ENCODE results near the gene NEK1. TPM values are rescaled to one million over a fixed set of nuclear protein-coding genes. Genes with fewer than 3 reads are reported as not detected.

NEK1 gene
- total and polyA plus RNA-seq, 2 donors (not counting 1 experiment from before 2014, with no cell fraction given), result 3.3 to 21.4 TPM

DNA sequence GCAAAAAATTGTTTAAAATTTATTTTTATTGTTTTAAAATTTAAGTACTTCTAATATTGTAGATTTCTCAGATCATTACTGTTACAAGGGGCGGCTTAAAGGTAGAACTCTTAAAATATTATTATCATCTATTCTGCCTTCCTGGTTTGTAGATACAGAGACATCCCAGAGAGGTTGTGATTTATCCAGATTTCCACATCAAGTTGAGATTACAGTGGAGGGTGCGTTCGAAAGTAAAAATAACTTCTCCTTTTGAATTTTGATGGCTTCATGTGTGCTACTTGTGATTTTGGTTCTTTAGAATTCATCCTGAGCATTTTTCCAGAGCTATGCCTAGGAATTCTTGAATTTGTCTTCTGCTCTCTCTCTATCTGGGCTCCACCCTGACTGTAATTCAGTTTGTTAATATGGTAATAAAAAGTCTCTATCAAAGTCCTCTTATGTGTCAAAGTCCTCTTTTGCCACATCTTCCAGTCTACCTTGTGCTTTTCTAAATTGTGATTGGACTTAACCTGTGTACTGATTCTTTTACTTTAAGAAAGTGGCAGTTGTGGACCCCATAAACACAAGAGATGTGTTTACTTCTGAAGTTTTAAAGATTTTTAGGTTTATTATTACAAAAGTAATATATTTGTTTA lies 45.2 kb upstream of the NEK1 start:
- no peak overlapping the region for H3K27ac Mint-ChIP-seq
- CTCF ChIA-PET, result no interaction called here
- Histone ChIP-seq H3K9ac (ENCODE audit: low read length) (no peak overlapping the region), H2AFZ (ENCODE audit: insufficient read depth, low read depth, low read length, poor library complexity, severe bottlenecking) (no peak overlapping the region), H3K4me1 (ENCODE audit: control insufficient read depth in 2 of 2, insufficient read depth in 2 of 2, low read length in 2 of 2) (peaks cover 2 to 6% of the 10 kb centered on the region in 2 donors), H3K9me3 (ENCODE audit: control extremely low read depth in 1 of 3, control insufficient read depth in 2 of 3, insufficient read depth in 1 of 3, low read length in 2 of 3) (no peaks in the 10 kb centered on the region), H3K4me3 (ENCODE audit: control extremely low read depth in 1 of 5, extremely low read depth in 1 of 5, insufficient read depth in 1 of 5, low read depth in 2 of 5, low read length in 4 of 5) (no peak overlapping the region), H3K36me3 (replicated peaks in 1 of 2; ENCODE audit: control extremely low read depth in 1 of 2, control insufficient read depth in 1 of 2, extremely low read depth in 1 of 2, insufficient read depth in 2 of 2, low read length in 1 of 2) (peaks cover 0 to 1% of the 10 kb centered on the region in 2 experiments), H3K27ac (ENCODE audit: low read length in 2 of 2) (no peak overlapping the region), H3K4me2 (replicated peaks; ENCODE audit: low read depth, low read length, poor library complexity, severe bottlenecking) (no peak overlapping the region), H3K79me2 (ENCODE audit: control insufficient read depth, insufficient read depth, low read length) (peaks cover 43% of the 10 kb centered on the region), H3K27me3 (replicated peaks in 1 of 4; ENCODE audit: control extremely low read depth in 1 of 4, control insufficient read depth in 3 of 4, insufficient read depth in 4 of 4, low read length in 3 of 4) (no peaks in the 10 kb centered on the region), H4K20me1 (ENCODE audit: control insufficient read depth, insufficient read depth, low read length, poor library complexity, severe bottlenecking) (no peaks in the 10 kb centered on the region)
- H3K27me3 Mint-ChIP-seq, result no peaks in the 10 kb centered on the region
- POLR2A ChIA-PET, result no interaction called here
- DNase-seq, result no peak
- peaks cover 18% of the 10 kb centered on the region for H3K4me1 Mint-ChIP-seq
- no peak for ATAC-seq (ENCODE audit: low read depth)
- 100% methylated on average over 1 of the region's 3 CpGs for WGBS (ENCODE audit: insufficient coverage)
- no peaks in the 10 kb centered on the region for H3K9me3 Mint-ChIP-seq (ENCODE audit: insufficient read depth)
- intact Hi-C loops (cut with micrococcal nuclease), result no loop called here
- TF ChIP-seq, protein P1, sequence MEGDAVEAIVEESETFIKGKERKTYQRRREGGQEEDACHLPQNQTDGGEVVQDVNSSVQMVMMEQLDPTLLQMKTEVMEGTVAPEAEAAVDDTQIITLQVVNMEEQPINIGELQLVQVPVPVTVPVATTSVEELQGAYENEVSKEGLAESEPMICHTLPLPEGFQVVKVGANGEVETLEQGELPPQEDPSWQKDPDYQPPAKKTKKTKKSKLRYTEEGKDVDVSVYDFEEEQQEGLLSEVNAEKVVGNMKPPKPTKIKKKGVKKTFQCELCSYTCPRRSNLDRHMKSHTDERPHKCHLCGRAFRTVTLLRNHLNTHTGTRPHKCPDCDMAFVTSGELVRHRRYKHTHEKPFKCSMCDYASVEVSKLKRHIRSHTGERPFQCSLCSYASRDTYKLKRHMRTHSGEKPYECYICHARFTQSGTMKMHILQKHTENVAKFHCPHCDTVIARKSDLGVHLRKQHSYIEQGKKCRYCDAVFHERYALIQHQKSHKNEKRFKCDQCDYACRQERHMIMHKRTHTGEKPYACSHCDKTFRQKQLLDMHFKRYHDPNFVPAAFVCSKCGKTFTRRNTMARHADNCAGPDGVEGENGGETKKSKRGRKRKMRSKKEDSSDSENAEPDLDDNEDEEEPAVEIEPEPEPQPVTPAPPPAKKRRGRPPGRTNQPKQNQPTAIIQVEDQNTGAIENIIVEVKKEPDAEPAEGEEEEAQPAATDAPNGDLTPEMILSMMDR (IDR thresholded peaks at IDR 0.05), result no peak
- no peak for TF ChIP-seq EZH2 (IDR thresholded peaks at IDR 0.05; ENCODE audit: borderline replicate concordance, insufficient read depth, low read depth, low read length, poor library complexity, severe bottlenecking)
- no peak overlapping the region for H3K4me3 Mint-ChIP-seq

DNA sequence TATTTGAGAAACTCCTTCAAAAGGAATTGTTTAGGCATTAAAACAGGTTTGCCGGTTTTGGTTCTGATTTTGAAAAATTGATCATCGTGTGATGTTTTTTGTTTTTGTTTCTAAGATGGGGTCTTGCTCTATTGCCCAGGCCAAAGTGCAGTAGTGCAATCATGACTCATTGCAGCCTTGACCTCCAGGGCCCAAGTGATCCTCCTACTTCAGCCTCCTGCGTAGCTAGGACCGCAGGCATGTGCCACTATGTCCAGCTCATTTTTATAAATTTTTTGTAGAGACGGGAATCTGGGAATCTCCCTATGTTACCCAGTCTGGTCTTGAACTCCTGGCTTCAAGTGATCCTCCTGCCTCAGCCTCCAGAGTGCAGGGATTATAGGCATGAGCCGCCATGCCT lies 43.0 kb upstream of the NEK1 start:
- Mint-ChIP-seq H3K27ac (no peak overlapping the region), H3K9me3 (ENCODE audit: insufficient read depth) (no peaks in the 10 kb centered on the region), H3K27me3 (no peaks in the 10 kb centered on the region), H3K4me3 (no peak overlapping the region), H3K4me1 (peaks cover 10% of the 10 kb centered on the region)
- ATAC-seq (ENCODE audit: low read depth) (no peak), DNase-seq (no peak)
- Histone ChIP-seq H3K4me3 (ENCODE audit: control extremely low read depth in 1 of 5, extremely low read depth in 1 of 5, insufficient read depth in 1 of 5, low read depth in 2 of 5, low read length in 4 of 5) (no peak overlapping the region), H3K79me2 (ENCODE audit: control insufficient read depth, insufficient read depth, low read length) (peaks cover 29% of the 10 kb centered on the region), H3K4me2 (replicated peaks; ENCODE audit: low read depth, low read length, poor library complexity, severe bottlenecking) (no peak overlapping the region), H3K4me1 (ENCODE audit: control insufficient read depth in 2 of 2, insufficient read depth in 2 of 2, low read length in 2 of 2) (peaks cover 2 to 6% of the 10 kb centered on the region in 2 donors), H2AFZ (ENCODE audit: insufficient read depth, low read depth, low read length, poor library complexity, severe bottlenecking) (no peak overlapping the region), H3K27me3 (replicated peaks in 1 of 4; ENCODE audit: control extremely low read depth in 1 of 4, control insufficient read depth in 3 of 4, insufficient read depth in 4 of 4, low read length in 3 of 4) (no peaks in the 10 kb centered on the region), H3K27ac (ENCODE audit: low read length in 2 of 2) (no peak overlapping the region), H4K20me1 (ENCODE audit: control insufficient read depth, insufficient read depth, low read length, poor library complexity, severe bottlenecking) (no peaks in the 10 kb centered on the region), H3K9ac (ENCODE audit: low read length) (no peak overlapping the region), H3K36me3 (replicated peaks in 1 of 2; ENCODE audit: control extremely low read depth in 1 of 2, control insufficient read depth in 1 of 2, extremely low read depth in 1 of 2, insufficient read depth in 2 of 2, low read length in 1 of 2) (peaks cover 0 to 3% of the 10 kb centered on the region in 2 experiments), H3K9me3 (ENCODE audit: control extremely low read depth in 1 of 3, control insufficient read depth in 2 of 3, insufficient read depth in 1 of 3, low read length in 2 of 3) (no peaks in the 10 kb centered on the region)
- ChIA-PET CTCF (no interaction called here), POLR2A (no interaction called here)
- intact Hi-C loops (cut with micrococcal nuclease), result loop anchor here (2.0 kb wide), 1 partner anchor 13 kb away; no protein-coding TSS in a partner anchor
- 100% methylated on average over 1 of the region's 6 CpGs for WGBS (ENCODE audit: insufficient coverage)
- TF ChIP-seq EZH2 (IDR thresholded peaks at IDR 0.05; ENCODE audit: borderline replicate concordance, insufficient read depth, low read depth, low read length, poor library complexity, severe bottlenecking), result no peak
- TF ChIP-seq, protein P1 (IDR thresholded peaks at IDR 0.05), result no peak

Data from B cell (primary cell).